CD4-positive, alpha-beta T cell treated with Interleukin-6 at 100 ng/mL for 8 hours (primary cell): Measurements from ENCODE around the gene CABLES2.

Experiments
- DNase-seq: peaks from one replicate; pipeline ENCODE4 v3.0.0-alpha.2; 2020; ENCODE audit warnings: mixed read lengths, low spot score

Gene CABLES2

GRCh38 chr20:62405108-62405980 is 1.7 kb downstream of the CABLES2 start:
- DNase-seq: no peak

- no peak for DNase-seq
Measured at GRCh38 chr20:62404761-62405107, 2.4 kb downstream of the CABLES2 start.

DNA sequence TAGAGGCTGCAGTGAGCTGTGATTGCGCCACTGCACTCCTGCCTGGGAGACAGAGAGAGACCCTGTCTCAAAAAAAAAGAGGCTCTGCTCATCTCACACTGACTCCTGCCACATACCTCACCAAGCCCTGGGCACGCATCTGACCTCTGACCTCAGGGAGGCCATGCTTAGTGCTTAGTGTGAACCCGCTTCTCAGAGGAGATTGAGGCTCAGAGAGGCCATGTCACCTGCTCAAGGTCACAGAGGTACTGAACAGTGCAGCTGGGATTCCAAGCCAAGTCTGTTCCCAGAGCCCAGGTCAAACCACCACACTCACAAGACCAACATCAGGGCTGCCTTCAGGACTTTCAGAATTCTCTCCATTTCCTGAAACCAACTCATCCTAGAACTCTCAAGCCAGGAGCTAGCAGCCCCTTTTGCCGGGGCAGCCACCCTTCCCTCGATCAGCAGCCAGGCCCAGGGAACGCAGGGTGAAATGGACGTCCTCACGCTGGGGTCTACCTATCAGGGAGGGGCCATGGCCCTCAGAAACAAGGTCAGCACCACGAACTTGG is 2.9 kb downstream of the CABLES2 start:
- no peak for DNase-seq

- DNase-seq: no peak
Measured at GRCh38 chr20:62403331-62403730, 3.8 kb downstream of the CABLES2 start.

DNA sequence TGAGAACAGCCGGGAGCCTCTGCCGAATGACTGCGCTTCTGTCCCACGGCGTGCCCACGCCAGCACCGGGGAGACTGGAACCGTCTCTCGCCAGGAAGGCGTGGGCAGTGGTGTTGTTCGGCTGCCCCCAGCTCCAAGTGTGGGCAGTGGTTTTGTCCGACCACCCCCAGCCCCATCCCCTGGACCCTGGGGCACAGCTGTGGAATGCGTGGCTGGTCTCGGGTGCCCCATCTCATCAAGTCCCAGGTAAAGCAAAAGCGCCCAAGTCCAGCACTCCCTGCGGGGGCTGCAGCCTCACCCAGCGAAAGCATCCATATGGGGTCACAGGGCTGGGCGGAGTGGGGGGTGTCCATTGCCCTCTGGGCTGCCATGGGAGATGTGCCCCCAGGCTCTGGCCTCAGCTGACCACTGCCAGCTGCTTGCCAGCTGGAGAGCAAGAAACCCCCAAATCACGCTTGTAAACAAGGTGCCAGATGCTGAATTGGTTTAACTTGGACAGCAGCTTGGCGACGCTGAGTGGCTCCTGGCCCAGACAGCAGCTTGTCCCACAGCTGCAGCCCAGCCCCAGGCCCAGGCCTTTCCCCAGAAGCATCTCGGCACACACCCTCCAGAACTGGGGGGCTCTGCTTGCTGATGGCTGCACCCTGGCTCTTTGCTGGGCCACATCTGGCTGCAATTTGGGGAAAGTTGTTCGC is 4.5 kb downstream of the CABLES2 start:
- DNase-seq: no peak

DNA sequence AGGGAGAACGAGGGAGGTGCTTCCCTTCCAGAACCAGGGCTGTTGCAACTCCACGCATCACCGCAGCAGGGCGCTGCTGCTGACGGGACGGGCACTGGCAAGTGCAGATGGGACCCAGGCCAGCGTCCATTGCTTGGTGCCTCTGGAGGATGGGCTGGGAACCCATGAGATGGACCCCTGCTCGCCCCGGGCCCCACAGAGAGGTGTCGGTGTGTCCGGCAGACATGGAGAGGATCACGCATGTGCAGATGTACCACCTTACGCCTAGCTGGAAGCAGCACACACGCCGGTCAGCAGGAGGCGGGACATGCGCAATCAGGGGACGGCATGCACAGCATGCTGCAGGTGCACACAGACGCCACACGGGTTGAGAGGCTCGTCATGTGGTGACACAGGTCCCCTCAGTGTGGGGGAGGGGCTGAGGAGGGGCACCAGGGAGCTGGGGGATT is 5.7 kb downstream of the CABLES2 start:
- DNase-seq: no peak

DNA sequence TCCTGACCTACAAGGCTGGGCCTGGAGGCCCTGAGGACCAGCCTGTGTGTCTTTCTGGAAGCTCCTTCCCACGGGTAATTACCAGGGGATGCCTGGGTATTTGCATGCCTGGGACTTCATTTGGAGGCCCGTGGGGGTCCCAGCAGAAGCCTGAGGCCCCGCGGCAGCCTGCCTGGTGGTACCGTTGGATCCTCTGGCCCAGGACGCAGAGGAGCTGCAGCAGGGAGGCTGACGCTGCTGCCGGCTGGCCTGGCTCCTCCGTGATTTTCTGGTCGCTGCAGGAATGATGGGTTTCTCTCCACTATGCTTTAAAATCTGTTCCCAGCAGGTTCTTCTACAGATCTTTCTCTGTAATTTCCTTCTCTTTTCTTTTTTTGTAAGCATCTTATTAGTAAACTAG is 6.5 kb downstream of the CABLES2 start:
- no peak for DNase-seq

- no peak for DNase-seq
Measured at GRCh38 chr20:62400021-62400420, 7.1 kb downstream of the CABLES2 start.

DNA sequence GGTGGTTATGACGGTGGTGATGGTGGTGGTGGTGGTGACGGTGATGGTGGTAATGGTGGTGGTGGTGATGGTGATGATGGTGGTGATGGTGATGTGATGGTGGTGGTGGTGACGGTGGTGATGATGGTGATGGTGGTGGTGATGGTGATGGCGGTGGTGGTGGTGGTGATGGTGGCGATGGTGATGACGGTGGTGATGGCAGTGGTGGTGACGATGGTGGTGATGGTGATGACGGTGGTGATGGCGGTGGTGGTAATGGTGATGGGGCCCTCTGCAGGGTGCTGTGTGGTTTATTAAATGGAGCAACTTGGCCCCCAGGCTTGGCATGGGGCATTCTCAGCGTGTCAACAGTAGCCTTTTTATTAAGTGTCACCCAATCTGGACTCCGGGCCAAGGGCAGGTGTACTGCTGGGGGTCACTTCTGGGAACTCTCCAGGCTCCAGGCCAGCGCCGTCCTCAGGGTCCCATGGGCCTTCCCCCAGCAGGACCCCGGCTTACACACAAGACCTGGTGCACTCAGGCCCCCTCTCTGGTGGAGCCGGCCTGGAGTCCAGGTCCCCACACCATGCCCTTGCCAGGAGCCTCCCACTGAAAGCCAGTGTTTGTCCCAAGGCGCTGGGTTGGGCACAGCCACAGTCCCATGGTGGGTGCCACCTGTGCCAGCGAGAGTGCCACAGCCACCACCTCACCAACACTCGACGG is 8.8 kb downstream of the CABLES2 start:
- DNase-seq: no peak

GRCh38 chr20:62396367-62397239 is 10.5 kb downstream of the CABLES2 start:
- no peak for DNase-seq

DNA sequence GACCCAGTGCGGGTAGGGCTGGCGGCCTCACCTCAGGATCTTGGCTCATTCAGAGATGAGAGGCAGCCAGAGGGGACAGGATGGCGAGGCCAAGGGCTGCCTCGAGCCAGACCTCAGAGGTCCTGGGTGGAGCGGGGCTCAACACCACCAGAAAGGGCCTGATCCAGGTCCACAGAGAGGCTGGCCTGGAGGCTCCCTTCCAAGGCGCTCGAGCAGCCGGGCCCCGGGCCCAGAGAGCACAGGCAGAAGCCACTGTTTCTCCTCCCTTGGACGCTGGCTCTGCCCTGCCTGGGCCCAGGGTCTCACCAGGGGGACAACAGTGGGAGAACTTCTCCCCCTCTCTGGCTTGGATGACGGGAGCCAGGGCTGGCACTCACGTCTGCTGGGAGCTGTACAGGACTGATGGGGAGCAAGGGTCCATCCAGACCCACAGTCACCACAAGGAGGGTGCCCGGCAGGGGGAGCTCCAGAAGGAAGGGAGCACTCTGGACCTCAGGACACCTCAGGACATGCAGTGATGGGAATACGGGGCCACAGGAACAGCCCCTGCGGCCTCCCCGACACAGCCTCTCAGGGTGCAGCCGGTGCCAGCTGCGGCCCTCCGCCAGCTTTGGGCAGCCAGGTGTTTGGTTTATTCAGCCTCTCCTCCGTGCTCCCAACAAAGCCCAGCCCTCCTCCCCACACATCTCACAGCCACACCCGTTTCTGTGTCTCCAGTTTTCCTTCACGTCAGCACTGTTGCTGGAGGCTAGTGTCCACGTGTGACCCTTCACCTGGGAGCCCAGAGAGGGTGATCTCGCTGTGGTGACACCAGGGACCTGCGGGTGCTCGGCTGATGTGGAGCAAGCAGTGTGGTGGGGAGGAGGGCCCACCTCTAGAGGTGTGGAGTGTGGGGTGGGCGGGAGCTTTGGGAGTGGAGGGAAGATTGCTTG is 11.5 kb downstream of the CABLES2 start:
- no peak for DNase-seq

DNA sequence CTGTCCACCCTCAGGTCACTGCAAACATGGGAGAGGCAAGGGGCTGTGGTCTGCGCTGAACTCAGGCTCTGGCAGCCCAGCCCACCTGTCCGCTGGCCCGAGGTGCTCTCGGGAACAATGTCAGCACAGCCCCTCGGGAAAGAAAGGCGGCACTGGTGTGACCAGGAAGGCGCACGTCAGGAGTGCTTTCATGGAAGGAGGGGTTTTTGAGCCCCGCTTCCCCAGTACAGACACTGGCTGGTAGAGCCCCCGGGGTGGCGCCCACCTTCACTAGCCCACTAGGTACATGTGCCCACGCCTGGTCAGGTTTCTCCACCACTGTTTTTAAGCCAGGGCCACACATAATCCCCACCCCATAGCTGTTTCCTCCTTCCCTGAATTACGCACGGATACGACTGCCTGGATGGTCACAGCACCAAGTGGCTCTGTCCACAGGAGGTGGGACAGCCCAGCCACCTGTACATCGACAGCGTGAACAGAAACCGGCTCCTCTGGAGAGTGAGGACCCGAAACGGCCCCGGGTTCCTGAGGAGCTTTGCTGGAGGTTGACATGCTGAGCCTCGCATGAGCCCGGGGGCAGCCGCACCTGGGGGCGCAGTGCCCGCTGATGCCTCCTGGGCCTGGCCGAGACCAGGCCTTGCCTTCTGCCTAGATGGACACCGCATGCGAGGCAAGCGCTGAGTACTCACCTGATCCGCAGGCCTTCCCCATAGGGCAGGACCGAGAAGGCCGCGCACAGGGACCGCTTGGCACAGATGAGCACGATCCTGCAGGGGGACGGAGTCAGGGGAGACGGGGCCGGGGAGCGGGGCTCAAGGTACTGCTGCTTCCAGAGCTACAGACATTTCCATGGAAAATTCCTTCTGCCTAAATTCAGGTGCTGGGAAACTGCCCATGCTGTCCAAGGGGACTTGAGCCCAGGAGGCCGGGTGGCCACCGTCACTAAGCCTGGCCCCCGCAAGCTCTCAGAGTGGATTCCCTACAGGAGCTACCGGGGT is 12.5 kb downstream of the CABLES2 start:
- no peak for DNase-seq

- DNase-seq: no peak
Measured at GRCh38 chr20:62393830-62394229, 13.3 kb downstream of the CABLES2 start.

DNA sequence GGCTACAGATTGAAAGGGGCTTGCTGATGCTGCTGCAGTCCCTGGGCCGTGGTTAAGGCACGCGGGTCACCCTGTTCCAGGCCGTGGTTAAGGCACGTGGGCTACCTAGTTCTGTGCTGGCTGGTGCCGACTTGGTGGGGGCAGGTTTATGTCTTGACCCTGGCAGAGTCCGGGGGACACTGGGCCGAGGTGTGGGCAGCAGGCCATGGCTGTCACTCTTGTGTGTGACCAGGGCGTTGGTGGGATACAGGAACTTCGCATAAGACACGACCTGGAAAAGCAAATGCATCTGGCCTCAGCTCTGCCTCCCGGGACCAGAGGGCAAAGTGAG is 13.8 kb downstream of the CABLES2 start:
- no peak for DNase-seq

DNA sequence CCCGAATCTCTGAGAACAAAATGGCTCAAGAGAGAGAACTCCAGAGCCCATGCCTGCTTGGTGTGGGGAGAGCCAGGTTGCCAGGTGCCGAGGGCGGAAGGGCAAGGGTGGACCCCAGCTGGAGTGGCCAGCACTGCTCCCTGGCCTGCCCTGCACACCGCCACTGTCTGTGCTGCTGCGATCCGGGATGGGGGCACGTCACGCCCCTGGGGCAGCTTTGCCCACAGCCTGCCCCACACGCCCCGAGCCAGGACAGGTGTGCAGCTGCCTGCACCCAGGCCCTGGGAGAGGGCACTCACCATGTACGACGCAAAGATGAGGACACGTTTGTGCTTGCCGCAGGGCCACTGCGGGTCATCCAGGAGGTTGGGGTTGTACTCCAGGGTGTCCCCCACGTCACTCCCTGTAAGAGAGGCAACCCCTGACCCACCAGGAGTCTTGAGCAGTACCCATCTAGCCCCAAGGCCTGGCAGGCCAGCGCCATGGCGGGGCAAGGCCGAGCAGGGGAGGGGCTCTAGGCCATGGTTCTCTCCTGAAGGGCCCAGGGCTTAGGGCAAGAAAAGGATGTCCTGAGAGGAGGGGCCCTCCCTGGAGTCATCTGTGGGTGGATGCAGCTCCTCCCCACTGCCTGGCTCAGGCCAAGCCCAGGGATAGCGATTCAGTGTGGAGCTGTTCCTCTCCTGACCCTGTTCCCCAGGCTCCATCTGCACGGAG is 14.3 kb downstream of the CABLES2 start:
- no peak for DNase-seq

- no peak for DNase-seq
Measured at GRCh38 chr20:62392077-62392418, 15.0 kb downstream of the CABLES2 start.

DNA sequence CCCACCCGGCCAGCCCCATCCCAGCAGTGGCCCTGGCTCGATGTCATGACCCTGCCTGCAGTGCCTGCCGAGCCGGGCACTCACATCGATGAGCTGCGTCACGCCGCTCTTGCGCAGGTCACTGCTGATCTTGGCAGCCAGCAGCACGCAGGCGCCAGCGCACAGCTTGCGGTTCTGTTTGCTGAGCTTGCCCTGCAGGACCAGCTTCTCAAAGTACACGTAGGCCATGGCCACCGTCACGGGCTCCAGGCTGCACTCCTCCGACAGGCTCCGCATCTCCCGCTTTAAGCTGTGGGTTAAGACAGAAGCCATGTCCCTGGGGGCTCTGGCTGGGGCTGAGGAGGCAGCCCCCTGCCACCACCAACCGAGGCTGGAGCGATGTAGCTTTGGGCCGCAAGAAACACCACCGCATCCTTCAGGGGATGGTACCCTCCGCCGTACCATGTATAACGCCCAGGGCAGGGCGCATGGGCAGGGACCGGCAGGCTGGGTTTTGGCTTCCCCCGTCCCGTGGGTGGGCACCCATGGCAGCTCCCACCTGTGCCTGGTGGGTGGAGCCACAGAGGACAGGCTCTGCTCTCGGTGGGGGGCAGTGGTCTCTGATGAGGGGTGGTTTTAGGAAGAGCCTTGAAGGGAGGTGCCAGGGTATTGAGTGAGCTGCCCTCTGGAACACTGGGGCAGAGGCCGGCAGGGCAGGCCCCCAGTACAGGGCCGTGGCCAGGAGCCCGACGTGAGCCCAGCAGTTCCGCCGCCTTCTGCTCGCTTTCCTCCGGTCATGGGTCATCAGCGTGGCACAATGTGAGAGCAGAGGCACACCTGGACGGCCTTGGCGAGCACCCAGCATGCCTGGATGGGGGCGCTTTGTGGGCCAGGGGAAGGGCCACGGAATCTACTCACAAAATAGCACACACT is 15.7 kb downstream of the CABLES2 start:
- DNase-seq: no peak
